ENCODE measurements around the gene CELF4.

Gene CELF4

GRCh38 chr18:37336568-37337285 is 228.9 kb downstream of the CELF4 start:
- no peak for DNase-seq (ENCODE audit: low spot score)
- TF ChIP-seq, protein P1, sequence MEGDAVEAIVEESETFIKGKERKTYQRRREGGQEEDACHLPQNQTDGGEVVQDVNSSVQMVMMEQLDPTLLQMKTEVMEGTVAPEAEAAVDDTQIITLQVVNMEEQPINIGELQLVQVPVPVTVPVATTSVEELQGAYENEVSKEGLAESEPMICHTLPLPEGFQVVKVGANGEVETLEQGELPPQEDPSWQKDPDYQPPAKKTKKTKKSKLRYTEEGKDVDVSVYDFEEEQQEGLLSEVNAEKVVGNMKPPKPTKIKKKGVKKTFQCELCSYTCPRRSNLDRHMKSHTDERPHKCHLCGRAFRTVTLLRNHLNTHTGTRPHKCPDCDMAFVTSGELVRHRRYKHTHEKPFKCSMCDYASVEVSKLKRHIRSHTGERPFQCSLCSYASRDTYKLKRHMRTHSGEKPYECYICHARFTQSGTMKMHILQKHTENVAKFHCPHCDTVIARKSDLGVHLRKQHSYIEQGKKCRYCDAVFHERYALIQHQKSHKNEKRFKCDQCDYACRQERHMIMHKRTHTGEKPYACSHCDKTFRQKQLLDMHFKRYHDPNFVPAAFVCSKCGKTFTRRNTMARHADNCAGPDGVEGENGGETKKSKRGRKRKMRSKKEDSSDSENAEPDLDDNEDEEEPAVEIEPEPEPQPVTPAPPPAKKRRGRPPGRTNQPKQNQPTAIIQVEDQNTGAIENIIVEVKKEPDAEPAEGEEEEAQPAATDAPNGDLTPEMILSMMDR (IDR thresholded peaks at IDR 0.05; ENCODE audit: extremely low read depth, missing control alignments) = no peak

DNA sequence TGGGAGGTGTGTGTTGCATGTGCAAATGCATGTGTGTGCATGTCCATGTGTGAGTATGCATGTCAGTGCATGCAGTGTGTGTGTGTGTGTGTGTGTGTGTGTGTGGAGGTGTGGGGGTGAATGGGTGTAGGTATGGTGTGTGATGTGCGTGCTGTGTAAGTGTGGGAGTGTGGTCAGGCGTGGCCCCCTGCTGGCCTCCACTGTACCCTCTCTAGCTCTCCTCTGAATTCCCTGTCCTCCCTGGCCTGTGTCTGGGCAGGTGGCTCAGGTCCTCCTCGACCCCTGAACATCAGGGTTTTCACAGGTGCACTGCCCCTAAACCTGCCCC is 230.2 kb downstream of the CELF4 start:
- no peak for DNase-seq (ENCODE audit: low spot score)
- TF ChIP-seq, protein P1 (IDR thresholded peaks at IDR 0.05; ENCODE audit: extremely low read depth, missing control alignments) = no peak

DNA sequence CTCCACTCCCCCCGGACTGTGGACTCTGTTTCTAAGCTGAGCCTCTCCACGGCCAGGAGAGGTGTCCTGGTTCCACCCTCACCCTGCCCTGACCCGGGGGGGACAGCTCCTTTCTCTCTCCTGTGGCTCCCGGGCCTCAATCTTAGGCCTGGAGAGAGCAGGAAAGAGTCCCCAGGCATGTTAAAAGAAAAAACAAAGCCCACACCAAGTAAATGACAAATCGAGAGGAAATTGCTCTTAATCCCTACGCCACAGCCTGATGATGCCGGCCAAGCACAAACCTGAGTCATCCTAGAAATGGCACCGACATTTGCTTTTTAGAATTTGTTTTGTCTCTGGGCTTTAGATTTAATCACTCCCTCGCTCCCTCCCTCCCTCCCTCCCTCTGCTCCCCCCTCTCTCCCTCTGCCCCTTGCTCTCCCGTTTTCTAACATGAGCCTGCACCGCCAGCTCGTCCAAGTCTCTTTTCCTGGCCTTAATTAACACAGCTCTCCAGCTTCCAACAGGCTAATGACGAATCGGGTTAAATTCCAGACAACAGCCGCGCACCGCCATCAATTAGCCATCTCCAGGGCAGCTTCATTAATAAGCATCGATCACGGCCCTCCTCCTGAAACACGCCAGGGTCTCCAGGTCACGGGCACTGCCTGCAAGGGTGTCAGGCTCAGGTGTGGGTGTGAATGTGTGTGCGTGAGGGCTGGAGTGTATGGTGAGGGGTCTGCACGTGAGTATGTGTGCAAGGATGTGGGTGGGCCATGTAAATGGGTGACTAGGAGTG is 230.8 kb downstream of the CELF4 start:
- TF ChIP-seq, protein P1 (IDR thresholded peaks at IDR 0.05; ENCODE audit: extremely low read depth, missing control alignments) = no peak
- no peak for DNase-seq (ENCODE audit: low spot score)

GRCh38 chr18:37332628-37333420 is 232.8 kb downstream of the CELF4 start:
- TF ChIP-seq, protein P1 (IDR thresholded peaks at IDR 0.05; ENCODE audit: extremely low read depth, missing control alignments) = no peak
- DNase-seq (ENCODE audit: low spot score) = no peak

GRCh38 chr18:37332219-37332618 is 233.4 kb downstream of the CELF4 start:
- DNase-seq (ENCODE audit: low spot score) = no peak
- TF ChIP-seq, protein P1 (IDR thresholded peaks at IDR 0.05; ENCODE audit: extremely low read depth, missing control alignments) = no peak

DNA sequence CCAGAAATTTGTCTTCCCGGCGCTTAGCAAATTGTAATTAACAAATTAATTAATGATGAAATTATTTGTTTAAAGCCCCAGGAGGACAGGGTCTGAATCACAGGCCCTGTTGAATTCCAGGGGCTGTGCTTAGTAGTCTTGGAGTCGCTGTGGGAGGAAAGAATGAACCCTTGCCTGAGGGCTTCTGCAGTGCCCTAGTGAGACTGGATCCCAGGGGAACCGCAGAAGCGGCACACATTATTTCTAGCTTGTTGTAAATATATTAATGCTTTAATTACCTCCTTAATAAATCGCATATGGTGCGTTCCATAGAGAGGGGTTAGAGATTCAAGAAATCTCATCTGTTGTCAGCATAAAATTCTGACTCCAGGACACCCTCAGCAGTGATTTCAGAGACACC is 235.4 kb downstream of the CELF4 start:
- TF ChIP-seq, protein P1 (IDR thresholded peaks at IDR 0.05; ENCODE audit: extremely low read depth, missing control alignments) = no peak
- no peak for DNase-seq (ENCODE audit: low spot score)
